IPS-20b (cell line): ENCODE results near the gene KDM5B.
"Not testable (repeated sequence)": the region's sequence is repeated elsewhere in the genome, so short reads cannot be mapped to it uniquely, and the experiment has no call there.

ENCODE experiments used
- H3K27ac ChIP-seq: one replicate; pipeline ENCODE4 v1.5.1; 2013; ENCODE audit warnings: low read length
- H3K27me3 ChIP-seq: 2 replicates; pipeline ENCODE4 v1.6.1; 2013; ENCODE audit warnings: mild to moderate bottlenecking, low read length, inconsistent platforms; ENCODE audit not compliant: insufficient read depth
- H3K36me3 ChIP-seq: 2 replicates; pipeline ENCODE4 v1.6.1; 2013; ENCODE audit warnings: low read depth, mild to moderate bottlenecking, inconsistent platforms, low read length, moderate library complexity; ENCODE audit not compliant: insufficient read depth
- H3K4me1 ChIP-seq: 2 replicates; pipeline ENCODE4 v1.6.1; 2013; ENCODE audit warnings: mild to moderate bottlenecking, control low read depth, inconsistent platforms, low read length, moderate library complexity; ENCODE audit not compliant: insufficient read depth
- H3K4me3 ChIP-seq: 2 replicates; pipeline ENCODE4 v1.5.1; 2013; ENCODE audit warnings: mild to moderate bottlenecking, low read length, inconsistent platforms
- H3K9ac ChIP-seq: 2 replicates; pipeline ENCODE4 v1.6.1; 2013; ENCODE audit warnings: low read depth, mild to moderate bottlenecking, inconsistent platforms, low read length, moderate library complexity
- H3K9me3 ChIP-seq: 2 replicates; pipeline ENCODE4 v1.6.1; 2013; ENCODE audit warnings: mild to moderate bottlenecking, low read depth, low read length, inconsistent platforms; ENCODE audit not compliant: insufficient read depth

The KDM5B gene

DNA sequence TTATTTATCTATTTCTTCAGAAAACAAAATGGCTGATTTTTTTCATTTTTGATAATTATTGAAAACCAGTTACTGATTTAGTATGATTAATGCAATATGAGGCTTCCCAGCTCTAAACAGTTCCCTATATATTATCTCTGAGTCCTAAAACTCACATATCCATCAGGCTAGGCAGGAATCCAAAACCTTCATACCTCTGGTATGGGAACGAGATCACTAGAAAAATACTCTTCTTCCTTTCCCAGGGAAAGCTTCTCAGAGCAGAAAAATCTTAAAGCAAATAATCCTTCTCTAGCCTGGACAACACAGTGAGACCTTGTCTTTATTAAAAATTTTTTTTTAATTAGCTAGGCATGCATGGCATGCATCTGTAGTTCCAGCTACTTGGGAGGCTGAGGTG, 42.5 kb downstream of the KDM5B start:
- H3K9me3 ChIP-seq = no peaks in the 10 kb centered on the region
- H3K4me3 ChIP-seq = no peak overlapping the region
- no peaks in the 10 kb centered on the region for H3K27me3 ChIP-seq
- no peaks in the 10 kb centered on the region for H3K4me1 ChIP-seq
- no peak overlapping the region for H3K9ac ChIP-seq
- H3K36me3 ChIP-seq = peaks cover 94% of the 10 kb centered on the region
- no peak overlapping the region for H3K27ac ChIP-seq

DNA sequence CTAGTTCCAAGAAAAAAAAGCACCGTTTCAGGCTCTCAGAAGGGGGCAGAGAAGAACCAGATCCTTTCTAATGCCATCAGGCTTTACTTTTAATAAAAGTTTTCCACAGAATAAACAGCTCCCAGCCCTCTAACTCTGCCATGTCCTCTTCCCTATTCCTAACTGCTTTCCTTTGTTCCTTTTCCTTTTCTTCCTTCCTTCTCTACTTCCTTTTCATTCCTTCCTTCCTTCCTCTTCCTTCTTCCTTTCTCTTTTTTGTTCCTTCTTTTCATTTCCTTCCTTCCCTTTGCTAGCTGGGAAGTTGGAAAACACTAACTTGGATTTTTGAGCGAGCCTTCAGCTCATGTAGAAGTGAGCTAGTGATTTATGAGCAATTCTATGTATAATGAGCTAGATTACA, 46.2 kb downstream of the KDM5B start:
- no peak overlapping the region for H3K9ac ChIP-seq
- H3K27me3 ChIP-seq = no peaks in the 10 kb centered on the region
- H3K27ac ChIP-seq = no peak overlapping the region
- H3K4me3 ChIP-seq = no peak overlapping the region
- no peaks in the 10 kb centered on the region for H3K4me1 ChIP-seq
- peaks cover 100% of the 10 kb centered on the region for H3K36me3 ChIP-seq
- no peaks in the 10 kb centered on the region for H3K9me3 ChIP-seq

DNA sequence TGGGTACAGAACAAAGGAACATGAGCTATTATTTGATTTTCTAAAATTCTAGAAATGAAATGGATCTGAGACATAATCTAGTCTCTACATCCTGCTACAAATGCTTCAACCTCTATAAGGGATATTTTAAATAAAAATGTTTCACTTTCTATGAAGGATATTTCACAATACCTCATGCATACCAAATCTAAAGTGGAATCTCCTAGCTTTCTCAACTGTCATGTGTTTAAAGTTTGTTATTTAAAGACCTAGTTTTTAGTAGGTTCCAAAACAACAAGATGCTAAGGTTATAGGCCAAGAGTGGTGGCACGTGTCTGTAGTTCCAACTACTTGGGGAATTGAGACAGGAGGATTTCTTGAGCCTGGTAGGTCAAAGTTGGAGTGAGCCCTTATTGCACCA, 47.6 kb downstream of the KDM5B start:
- H3K36me3 ChIP-seq = peaks cover 100% of the 10 kb centered on the region

DNA sequence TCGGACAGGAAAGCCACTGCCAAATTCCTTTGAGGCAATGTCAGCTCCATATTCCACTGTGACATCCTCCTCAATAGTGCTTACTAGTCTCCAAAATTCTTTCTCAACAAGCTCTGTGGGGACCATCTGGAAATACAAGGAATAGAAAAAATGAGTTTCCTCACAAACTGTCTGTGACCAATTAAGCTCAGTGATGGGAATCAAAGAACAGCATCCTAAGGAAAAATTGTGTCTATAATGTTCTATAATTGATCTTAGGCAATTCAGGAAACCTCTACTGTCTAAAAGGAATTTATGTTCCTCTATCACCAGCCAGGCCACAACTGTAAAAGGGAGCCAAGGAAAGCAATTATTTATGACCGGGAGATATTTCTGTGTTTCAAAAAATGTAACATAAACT, 51.8 kb downstream of the KDM5B start:
- peaks cover 100% of the 10 kb centered on the region for H3K36me3 ChIP-seq
- no peaks in the 10 kb centered on the region for H3K27me3 ChIP-seq
- no peaks in the 10 kb centered on the region for H3K4me1 ChIP-seq
- H3K9me3 ChIP-seq = no peaks in the 10 kb centered on the region
- no peak overlapping the region for H3K9ac ChIP-seq
- H3K4me3 ChIP-seq = no peak overlapping the region
- H3K27ac ChIP-seq = no peak overlapping the region

More for the DNA sequence above, 47.6 kb downstream of the KDM5B start:
- H3K27ac ChIP-seq = no peak overlapping the region
- no peaks in the 10 kb centered on the region for H3K4me1 ChIP-seq
- H3K9me3 ChIP-seq = no peaks in the 10 kb centered on the region
- H3K4me3 ChIP-seq = no peak overlapping the region
- no peaks in the 10 kb centered on the region for H3K27me3 ChIP-seq
- no peak overlapping the region for H3K9ac ChIP-seq

DNA sequence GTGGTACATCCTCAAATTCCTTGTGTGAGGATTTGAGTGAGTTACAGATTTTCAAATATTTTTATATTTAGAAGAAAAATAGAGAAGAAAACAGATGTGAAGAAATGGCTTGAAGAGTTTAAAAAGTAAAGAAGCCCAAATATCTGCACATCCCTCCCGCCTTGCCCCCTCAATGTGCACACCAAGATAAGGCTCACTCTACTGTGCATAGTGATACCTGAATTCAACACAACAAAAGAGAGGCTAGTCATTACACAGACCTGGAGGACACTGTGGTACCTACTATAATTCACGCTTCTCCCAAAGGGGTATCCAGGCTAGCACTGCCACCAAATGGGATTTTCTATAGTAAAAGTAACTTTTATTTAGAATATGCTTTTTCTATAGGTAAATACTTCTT, 53.9 kb downstream of the KDM5B start:
- no peaks in the 10 kb centered on the region for H3K27me3 ChIP-seq
- H3K36me3 ChIP-seq = peaks cover 100% of the 10 kb centered on the region
- H3K27ac ChIP-seq = no peak overlapping the region
- no peak overlapping the region for H3K9ac ChIP-seq
- H3K9me3 ChIP-seq = no peaks in the 10 kb centered on the region
- H3K4me1 ChIP-seq = no peaks in the 10 kb centered on the region
- H3K4me3 ChIP-seq = no peak overlapping the region

DNA sequence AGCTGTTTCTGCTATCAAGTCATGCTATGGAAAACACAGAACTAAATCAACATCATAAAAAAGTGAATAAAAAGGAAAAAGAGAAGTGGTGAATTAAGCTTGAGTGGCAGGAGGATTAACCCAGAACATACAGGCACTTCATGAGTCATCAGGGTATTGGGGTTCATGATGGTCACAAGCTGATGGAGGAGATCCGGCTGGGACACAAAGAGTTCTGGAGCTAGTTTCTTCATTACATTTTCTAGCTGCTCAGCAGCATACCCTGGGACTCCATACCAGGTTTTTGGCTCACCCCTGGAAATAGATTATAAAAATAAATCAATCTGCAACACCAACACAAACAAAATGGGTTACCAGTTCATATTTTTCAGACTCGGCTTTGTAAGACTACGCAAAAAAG, 55.4 kb downstream of the KDM5B start:
- no peak overlapping the region for H3K4me3 ChIP-seq
- H3K9ac ChIP-seq = no peak overlapping the region
- H3K4me1 ChIP-seq = no peaks in the 10 kb centered on the region
- no peaks in the 10 kb centered on the region for H3K9me3 ChIP-seq
- peaks cover 100% of the 10 kb centered on the region for H3K36me3 ChIP-seq
- H3K27me3 ChIP-seq = no peaks in the 10 kb centered on the region
- no peak overlapping the region for H3K27ac ChIP-seq

DNA sequence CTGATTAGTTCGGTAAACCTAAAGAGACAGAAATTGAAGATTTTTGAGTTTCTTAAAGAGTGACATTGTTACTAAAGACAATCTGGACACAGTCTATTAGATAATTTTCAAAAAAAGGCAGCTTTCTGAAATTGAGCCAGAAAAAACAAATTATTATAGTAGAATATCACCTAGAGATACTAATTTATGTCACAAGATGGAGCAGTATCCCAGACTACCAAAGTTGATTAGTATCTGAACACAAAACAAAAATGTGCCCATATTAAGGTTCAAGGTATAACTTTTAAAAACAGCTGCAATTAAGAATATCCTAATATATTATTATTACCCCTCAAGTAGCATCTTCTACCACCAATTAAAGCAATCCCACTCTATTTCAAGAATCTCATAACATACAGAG, 57.5 kb downstream of the KDM5B start:
- Histone ChIP-seq H3K27ac (no peak overlapping the region), H3K4me1 (no peaks in the 10 kb centered on the region), H3K36me3 (peaks cover 100% of the 10 kb centered on the region), H3K27me3 (no peaks in the 10 kb centered on the region), H3K9me3 (no peaks in the 10 kb centered on the region), H3K9ac (no peak overlapping the region), H3K4me3 (no peak overlapping the region)

DNA sequence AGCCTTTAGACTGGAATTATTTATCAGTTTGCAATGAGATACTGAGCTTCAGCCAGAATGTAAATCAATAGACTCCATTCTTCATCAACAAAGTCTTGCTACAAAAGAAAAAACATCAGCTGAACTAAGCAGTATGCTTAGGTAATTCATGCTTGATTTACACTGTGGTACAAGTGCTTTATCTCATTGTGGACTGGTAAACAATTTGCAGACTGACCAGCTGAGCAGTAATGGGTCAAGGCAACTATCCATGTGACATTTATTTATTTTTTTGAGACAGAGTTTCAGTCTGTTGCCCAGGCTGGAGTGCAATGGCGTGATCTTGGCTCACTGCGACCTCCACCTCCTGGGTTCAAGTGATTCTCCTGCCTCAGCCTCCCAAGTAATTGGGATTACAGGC, 58.2 kb downstream of the KDM5B start:
- H3K4me3 ChIP-seq = no peak overlapping the region
- H3K27ac ChIP-seq = no peak overlapping the region
- H3K9ac ChIP-seq = no peak overlapping the region
- peaks cover 100% of the 10 kb centered on the region for H3K36me3 ChIP-seq
- no peaks in the 10 kb centered on the region for H3K27me3 ChIP-seq
- H3K4me1 ChIP-seq = no peaks in the 10 kb centered on the region
- H3K9me3 ChIP-seq = no peaks in the 10 kb centered on the region

DNA sequence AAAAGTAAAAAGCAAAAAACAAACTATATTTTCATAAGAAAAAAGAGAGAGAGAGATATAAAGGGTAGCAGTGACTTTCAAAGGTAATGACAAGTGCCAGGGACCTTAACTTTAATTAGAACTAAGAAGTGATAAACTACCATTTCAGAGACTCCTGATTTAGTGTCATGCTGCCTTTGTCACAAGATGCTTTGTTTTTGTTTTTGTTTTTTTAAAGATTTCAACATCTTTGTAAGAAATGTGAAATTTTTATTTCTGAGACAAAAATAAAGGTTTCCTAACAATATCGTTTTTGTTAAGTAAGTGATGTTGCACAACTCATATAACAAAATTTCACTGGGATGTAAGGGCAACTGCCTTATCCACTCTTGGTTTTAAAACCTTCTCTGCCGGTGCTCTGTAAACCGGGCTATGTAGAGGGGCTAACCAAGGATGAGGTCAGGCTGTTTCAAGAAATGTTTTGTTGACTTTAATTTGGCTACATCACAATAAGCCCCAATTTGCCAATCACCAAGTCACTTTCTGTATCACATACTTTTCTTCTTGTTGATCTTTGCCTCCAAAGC, 62.8 kb downstream of the KDM5B start:
- Histone ChIP-seq H3K27me3 (no peaks in the 10 kb centered on the region), H3K4me1 (no peaks in the 10 kb centered on the region), H3K36me3 (peaks cover 99% of the 10 kb centered on the region), H3K9ac (no peak overlapping the region), H3K4me3 (no peak overlapping the region), H3K27ac (no peak overlapping the region), H3K9me3 (no peaks in the 10 kb centered on the region)

DNA sequence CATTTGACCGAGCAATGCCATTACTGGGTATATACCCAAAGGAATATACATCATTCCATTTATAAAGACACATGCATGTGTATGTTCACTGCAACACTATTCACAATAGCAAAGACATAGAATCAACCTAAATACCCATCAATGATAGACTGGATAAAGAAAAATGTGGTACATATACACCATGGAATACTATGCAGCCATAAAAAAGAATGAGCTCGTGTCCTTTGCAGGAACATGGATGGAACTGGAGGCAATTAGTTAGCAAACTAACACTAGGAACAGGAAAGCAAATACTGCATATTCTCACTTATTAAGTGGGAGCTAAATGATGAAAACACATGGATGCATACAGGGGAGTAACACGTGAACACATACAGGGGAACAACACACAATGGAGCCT, 63.5 kb downstream of the KDM5B start:
- not testable (repeated sequence) for H3K27ac ChIP-seq, H3K4me3 ChIP-seq, H3K9ac ChIP-seq, H3K9me3 ChIP-seq, H3K27me3 ChIP-seq, H3K4me1 ChIP-seq
- H3K36me3 ChIP-seq = peaks cover 93% of the 10 kb centered on the region

DNA sequence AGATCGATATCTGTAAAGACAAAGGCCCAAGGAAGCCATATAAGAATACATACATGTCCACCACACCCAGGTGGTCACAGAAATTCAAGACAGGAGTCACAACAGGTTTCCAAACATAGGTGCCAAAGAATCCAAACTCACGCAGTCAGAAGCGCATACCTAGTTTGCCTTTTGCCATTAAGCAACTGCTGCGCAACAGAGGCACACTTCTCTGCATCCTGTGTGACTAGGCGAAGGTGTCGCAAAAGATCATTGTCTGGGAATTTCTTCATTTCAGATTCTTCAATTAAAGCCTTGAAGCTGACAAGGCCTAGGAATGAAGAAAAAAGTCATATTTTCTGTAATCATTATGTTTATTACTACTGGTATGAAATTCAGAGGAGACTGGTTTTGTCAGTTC, 65.7 kb downstream of the KDM5B start:
- H3K27me3 ChIP-seq = no peaks in the 10 kb centered on the region
- no peak overlapping the region for H3K27ac ChIP-seq
- no peaks in the 10 kb centered on the region for H3K9me3 ChIP-seq
- H3K36me3 ChIP-seq = peaks cover 88% of the 10 kb centered on the region
- no peaks in the 10 kb centered on the region for H3K4me1 ChIP-seq
- H3K4me3 ChIP-seq = no peak overlapping the region
- H3K9ac ChIP-seq = no peak overlapping the region

DNA sequence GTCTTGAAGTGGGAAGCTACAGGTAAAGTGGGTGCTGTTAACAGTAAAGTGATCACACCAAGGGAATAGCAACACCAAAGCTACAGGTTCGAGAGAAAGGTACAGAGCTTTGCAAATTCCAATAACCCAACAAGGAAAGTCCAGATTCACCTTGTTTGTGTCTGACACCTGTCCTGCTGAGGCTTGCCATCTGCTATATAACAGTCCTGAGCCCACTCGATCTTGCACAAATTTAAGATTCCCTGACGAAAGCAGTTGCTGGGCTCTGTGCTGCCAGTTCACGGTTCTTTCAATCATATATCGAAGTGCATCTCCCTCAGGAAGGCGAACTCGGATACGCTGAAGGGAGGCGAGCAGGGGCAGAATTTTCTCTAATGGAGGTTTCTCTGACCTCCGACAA, 75.0 kb downstream of the KDM5B start:
- Histone ChIP-seq H3K9ac (no peak overlapping the region), H3K9me3 (no peaks in the 10 kb centered on the region), H3K27ac (no peak overlapping the region), H3K4me3 (no peak overlapping the region), H3K27me3 (no peaks in the 10 kb centered on the region), H3K4me1 (no peaks in the 10 kb centered on the region), H3K36me3 (peaks cover 100% of the 10 kb centered on the region)

DNA sequence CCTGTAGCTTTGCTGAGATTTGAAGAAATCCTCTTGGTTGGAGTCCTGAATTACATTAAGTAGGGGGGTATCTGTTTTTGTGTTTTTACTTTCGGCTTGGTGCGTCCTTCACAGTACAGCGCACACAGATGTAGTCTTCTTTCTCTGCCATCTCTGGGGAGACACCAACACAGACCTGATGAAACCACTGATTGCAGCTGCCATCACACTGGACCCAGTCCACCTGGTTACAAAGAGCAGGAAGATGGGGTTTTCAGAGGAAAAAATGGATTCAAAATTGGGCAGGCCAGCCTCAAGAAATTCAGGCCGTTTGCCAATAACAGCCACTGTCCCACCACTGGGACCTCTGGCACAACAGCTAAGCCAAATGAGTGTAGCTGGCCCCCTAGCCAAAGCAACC, 79.3 kb downstream of the KDM5B start:
- no peaks in the 10 kb centered on the region for H3K9me3 ChIP-seq
- no peak overlapping the region for H3K4me3 ChIP-seq
- H3K27me3 ChIP-seq = no peaks in the 10 kb centered on the region
- H3K4me1 ChIP-seq = no peaks in the 10 kb centered on the region
- H3K27ac ChIP-seq = no peak overlapping the region
- no peak overlapping the region for H3K9ac ChIP-seq
- H3K36me3 ChIP-seq = peaks cover 96% of the 10 kb centered on the region
